ENCODE data around the gene PTPRE.

GRCh38 chr10:127925471-127926207, 18.7 kb downstream of the PTPRE start:
- TF ChIP-seq CTCF (IDR thresholded peaks at IDR 0.05) = no peak
- TF ChIP-seq POLR2AphosphoS5 (IDR thresholded peaks at IDR 0.05) = no peak
- TF ChIP-seq POLR2A (IDR thresholded peaks at IDR 0.05) = no peak

Data from breast epithelium (tissue), 3 donors.